Ishikawa (cell line): Measurements from ENCODE around the gene CACNA1E.

ENCODE experiments used
- CREB1 ChIP-seq: IDR thresholded peaks from 2 replicates; pipeline ENCODE4 v1.6.1; 2012; ENCODE audit warnings: low read depth
- EGR1 ChIP-seq: IDR thresholded peaks from 2 replicates; pipeline ENCODE4 v1.6.1; 2012
- EP300 ChIP-seq: IDR thresholded peaks from 2 replicates; pipeline ENCODE4 v1.6.1; 2012; ENCODE audit warnings: borderline replicate concordance
- FOXM1 ChIP-seq: IDR thresholded peaks from 2 replicates; pipeline ENCODE4 v1.6.1; 2012; ENCODE audit warnings: low read depth, borderline replicate concordance
- RAD21 ChIP-seq: IDR thresholded peaks from 2 replicates; pipeline ENCODE4 v1.6.1; 2012; ENCODE audit warnings: low read depth
- TAF1 ChIP-seq: IDR thresholded peaks from 2 replicates; pipeline ENCODE4 v1.6.1; 2012; ENCODE audit warnings: low read depth, mild to moderate bottlenecking
- YY1 ChIP-seq: IDR thresholded peaks from 2 replicates; pipeline ENCODE4 v1.6.1; 2012; ENCODE audit warnings: low read depth
- TF ChIP-seq, protein P1 (sequence below): IDR thresholded peaks from 2 replicates; pipeline ENCODE4 v1.6.1; 2012
- TF ChIP-seq, protein P2 (sequence below): IDR thresholded peaks from 2 replicates; pipeline ENCODE4 v1.6.1; 2012; ENCODE audit warnings: low read depth, mild to moderate bottlenecking
- TF ChIP-seq, protein P3 (sequence below): IDR thresholded peaks from 2 replicates; pipeline ENCODE4 v1.6.1; 2012

DNA sequence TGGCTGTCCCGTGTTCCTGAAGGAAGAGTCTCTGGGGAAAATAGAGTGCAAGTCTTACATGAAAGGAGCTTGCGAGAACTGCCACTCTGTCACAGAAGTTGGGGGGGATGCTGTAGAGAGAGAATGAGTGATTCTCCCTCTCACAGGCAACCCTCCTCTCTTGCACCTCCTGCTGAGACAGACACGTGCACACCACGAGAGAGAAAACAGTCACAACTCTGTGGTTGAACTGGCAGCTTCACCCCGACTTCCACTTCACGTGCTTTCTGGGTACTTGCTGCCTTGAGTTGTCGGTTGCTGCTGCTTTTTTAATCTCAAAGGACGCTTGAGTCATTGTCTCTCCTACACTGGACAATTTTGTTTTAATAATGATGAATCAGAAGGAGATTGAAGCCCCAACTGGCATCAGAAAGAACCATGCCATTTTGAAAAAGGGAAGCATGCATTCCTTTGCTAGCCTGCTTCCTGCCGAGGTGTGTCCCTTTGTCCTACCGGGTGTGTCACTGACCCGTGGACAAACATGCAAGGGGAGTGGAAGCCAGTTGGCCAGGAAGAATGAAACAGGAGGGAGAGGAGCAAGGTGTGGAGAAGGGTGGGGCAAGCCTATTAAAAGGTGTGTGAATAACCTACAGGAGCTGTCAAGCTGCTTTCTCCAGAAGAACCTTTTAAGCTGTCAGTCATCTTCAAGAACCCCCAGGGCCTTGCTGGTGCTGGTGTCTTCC lies 164.2 kb downstream of the CACNA1E start:
- no peak for TF ChIP-seq EP300
- no peak for TF ChIP-seq CREB1
- no peak for TF ChIP-seq TAF1
- TF ChIP-seq, protein P1, sequence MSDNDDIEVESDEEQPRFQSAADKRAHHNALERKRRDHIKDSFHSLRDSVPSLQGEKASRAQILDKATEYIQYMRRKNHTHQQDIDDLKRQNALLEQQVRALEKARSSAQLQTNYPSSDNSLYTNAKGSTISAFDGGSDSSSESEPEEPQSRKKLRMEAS = peak; percentile 41; the same call in 1 of the 2 replicates
- no peak for TF ChIP-seq FOXM1
- TF ChIP-seq RAD21 = no peak
- TF ChIP-seq, protein P2, sequence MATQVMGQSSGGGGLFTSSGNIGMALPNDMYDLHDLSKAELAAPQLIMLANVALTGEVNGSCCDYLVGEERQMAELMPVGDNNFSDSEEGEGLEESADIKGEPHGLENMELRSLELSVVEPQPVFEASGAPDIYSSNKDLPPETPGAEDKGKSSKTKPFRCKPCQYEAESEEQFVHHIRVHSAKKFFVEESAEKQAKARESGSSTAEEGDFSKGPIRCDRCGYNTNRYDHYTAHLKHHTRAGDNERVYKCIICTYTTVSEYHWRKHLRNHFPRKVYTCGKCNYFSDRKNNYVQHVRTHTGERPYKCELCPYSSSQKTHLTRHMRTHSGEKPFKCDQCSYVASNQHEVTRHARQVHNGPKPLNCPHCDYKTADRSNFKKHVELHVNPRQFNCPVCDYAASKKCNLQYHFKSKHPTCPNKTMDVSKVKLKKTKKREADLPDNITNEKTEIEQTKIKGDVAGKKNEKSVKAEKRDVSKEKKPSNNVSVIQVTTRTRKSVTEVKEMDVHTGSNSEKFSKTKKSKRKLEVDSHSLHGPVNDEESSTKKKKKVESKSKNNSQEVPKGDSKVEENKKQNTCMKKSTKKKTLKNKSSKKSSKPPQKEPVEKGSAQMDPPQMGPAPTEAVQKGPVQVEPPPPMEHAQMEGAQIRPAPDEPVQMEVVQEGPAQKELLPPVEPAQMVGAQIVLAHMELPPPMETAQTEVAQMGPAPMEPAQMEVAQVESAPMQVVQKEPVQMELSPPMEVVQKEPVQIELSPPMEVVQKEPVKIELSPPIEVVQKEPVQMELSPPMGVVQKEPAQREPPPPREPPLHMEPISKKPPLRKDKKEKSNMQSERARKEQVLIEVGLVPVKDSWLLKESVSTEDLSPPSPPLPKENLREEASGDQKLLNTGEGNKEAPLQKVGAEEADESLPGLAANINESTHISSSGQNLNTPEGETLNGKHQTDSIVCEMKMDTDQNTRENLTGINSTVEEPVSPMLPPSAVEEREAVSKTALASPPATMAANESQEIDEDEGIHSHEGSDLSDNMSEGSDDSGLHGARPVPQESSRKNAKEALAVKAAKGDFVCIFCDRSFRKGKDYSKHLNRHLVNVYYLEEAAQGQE = no peak
- no peak for TF ChIP-seq YY1
- TF ChIP-seq EGR1 = no peak
- TF ChIP-seq, protein P3, sequence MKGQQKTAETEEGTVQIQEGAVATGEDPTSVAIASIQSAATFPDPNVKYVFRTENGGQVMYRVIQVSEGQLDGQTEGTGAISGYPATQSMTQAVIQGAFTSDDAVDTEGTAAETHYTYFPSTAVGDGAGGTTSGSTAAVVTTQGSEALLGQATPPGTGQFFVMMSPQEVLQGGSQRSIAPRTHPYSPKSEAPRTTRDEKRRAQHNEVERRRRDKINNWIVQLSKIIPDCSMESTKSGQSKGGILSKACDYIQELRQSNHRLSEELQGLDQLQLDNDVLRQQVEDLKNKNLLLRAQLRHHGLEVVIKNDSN = no peak
